ENCODE data around the gene ANKH.

Gene ANKH

GRCh38 chr5:14741801-14742440 lies 129.7 kb downstream of the ANKH start (continued):
- TF ChIP-seq, protein P1, sequence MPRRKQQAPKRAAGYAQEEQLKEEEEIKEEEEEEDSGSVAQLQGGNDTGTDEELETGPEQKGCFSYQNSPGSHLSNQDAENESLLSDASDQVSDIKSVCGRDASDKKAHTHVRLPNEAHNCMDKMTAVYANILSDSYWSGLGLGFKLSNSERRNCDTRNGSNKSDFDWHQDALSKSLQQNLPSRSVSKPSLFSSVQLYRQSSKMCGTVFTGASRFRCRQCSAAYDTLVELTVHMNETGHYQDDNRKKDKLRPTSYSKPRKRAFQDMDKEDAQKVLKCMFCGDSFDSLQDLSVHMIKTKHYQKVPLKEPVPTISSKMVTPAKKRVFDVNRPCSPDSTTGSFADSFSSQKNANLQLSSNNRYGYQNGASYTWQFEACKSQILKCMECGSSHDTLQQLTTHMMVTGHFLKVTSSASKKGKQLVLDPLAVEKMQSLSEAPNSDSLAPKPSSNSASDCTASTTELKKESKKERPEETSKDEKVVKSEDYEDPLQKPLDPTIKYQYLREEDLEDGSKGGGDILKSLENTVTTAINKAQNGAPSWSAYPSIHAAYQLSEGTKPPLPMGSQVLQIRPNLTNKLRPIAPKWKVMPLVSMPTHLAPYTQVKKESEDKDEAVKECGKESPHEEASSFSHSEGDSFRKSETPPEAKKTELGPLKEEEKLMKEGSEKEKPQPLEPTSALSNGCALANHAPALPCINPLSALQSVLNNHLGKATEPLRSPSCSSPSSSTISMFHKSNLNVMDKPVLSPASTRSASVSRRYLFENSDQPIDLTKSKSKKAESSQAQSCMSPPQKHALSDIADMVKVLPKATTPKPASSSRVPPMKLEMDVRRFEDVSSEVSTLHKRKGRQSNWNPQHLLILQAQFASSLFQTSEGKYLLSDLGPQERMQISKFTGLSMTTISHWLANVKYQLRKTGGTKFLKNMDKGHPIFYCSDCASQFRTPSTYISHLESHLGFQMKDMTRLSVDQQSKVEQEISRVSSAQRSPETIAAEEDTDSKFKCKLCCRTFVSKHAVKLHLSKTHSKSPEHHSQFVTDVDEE (CRISPR knock-in tag; IDR thresholded peaks at IDR 0.05), result no peak
- TF ChIP-seq TOX (CRISPR knock-in tag; IDR thresholded peaks at IDR 0.05; ENCODE audit: borderline replicate concordance) (no peak), PPARA (CRISPR knock-in tag; IDR thresholded peaks at IDR 0.05; ENCODE audit: borderline replicate concordance) (no peak), ZNF70 (CRISPR knock-in tag; IDR thresholded peaks at IDR 0.05) (no peak), OSR1 (CRISPR knock-in tag; IDR thresholded peaks at IDR 0.05) (no peak)

DNA sequence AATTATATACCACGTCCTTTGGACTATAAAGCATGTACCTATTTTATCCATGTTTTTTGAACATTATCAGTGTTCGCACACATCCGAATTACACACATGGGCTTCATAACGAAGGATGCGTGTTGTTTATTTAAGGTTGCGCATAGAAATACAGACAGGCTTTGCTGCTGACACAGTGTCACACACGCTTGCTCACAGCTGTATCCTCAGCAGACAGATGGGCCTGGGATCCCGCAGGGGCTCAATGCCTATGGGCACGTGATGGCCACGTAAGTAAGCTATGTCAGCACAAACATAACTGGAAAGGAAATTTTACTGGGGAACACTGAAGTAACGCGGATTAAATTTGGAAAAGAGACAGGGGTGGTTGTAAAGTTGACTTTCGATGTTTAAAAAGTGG lies 130.4 kb downstream of the ANKH start:
- ATAC-seq, result no peak
- TF ChIP-seq ZC3H10 (CRISPR knock-in tag; IDR thresholded peaks at IDR 0.05), result no peak
- no peak for TF ChIP-seq ZFP3 (CRISPR knock-in tag; IDR thresholded peaks at IDR 0.05)
- no peak for TF ChIP-seq TOX (CRISPR knock-in tag; IDR thresholded peaks at IDR 0.05; ENCODE audit: borderline replicate concordance)
- no peak for TF ChIP-seq OSR1 (CRISPR knock-in tag; IDR thresholded peaks at IDR 0.05)
- TF ChIP-seq ZNF8 (CRISPR knock-in tag; IDR thresholded peaks at IDR 0.05), result no peak
- TF ChIP-seq RARB (CRISPR knock-in tag; IDR thresholded peaks at IDR 0.05), result no peak
- TF ChIP-seq, protein P1 (CRISPR knock-in tag; IDR thresholded peaks at IDR 0.05), result no peak
- TF ChIP-seq SNAI2 (CRISPR knock-in tag; IDR thresholded peaks at IDR 0.05), result no peak
- TF ChIP-seq POU6F1 (CRISPR knock-in tag; IDR thresholded peaks at IDR 0.05; ENCODE audit: borderline replicate concordance, low read depth), result no peak
- TF ChIP-seq PATZ1 (CRISPR knock-in tag; IDR thresholded peaks at IDR 0.05; ENCODE audit: borderline replicate concordance), result no peak
- TF ChIP-seq PPARA (CRISPR knock-in tag; IDR thresholded peaks at IDR 0.05; ENCODE audit: borderline replicate concordance), result no peak
- TF ChIP-seq ZNF565 (CRISPR knock-in tag; conservative IDR thresholded peaks at IDR 0.05; ENCODE audit: low read depth), result no peak
- TF ChIP-seq CSDC2 (CRISPR knock-in tag; IDR thresholded peaks at IDR 0.05), result no peak
- TF ChIP-seq ISL1 (CRISPR knock-in tag; IDR thresholded peaks at IDR 0.05), result no peak
- no peak for TF ChIP-seq GLIS3 (CRISPR knock-in tag; IDR thresholded peaks at IDR 0.05)
- TF ChIP-seq ZNF70 (CRISPR knock-in tag; IDR thresholded peaks at IDR 0.05), result no peak

DNA sequence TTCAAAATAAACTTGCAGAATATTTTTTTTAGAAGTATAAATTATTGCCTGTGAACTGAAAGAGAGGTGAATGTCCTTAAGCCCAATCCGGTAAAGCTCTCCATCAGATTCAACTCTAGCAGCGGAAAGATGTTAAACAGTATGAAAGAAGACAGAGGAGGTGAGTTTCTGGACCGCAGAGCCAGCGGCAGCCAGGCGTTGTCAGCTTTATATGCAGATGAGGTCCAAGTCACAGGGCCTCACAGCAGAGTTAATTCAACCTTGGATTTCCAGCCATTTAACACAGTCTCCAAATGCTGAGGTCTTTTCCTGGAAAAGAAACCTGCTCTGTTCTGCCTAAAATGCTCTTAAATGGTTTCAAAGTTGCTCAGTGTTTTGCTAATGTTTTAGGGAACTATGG lies 131.6 kb downstream of the ANKH start:
- no peak for ATAC-seq
- TF ChIP-seq TCF4 (CRISPR knock-in tag; IDR thresholded peaks at IDR 0.05; ENCODE audit: borderline replicate concordance), result no peak
- TF ChIP-seq ZC3H10 (CRISPR knock-in tag; IDR thresholded peaks at IDR 0.05), result no peak
- no peak for TF ChIP-seq ESRRG (CRISPR knock-in tag; IDR thresholded peaks at IDR 0.05)
- TF ChIP-seq TOX (CRISPR knock-in tag; IDR thresholded peaks at IDR 0.05; ENCODE audit: borderline replicate concordance), result no peak

DNA sequence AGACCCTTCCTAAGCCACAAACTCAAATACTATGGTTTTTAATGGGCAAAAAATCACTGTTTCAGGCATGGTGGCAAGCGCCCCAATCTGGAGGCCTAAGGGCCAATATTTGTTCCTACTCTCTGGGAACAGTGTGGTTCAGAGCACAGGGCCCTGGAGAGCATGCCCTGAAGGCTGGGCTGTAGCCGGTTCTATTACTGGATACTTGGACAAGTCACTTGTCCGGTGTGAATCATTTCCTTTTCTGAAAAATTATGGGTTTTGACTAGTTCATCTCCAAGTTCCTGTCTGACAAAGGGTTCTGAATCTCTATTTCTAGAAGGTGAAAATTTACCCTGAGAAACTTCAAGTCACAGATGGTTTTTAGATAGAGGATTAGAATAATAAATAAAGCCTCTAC lies 132.0 kb downstream of the ANKH start:
- TF ChIP-seq OSR1 (CRISPR knock-in tag; IDR thresholded peaks at IDR 0.05), result no peak
- TF ChIP-seq GLIS3 (CRISPR knock-in tag; IDR thresholded peaks at IDR 0.05), result no peak
- no peak for TF ChIP-seq ZFP30 (CRISPR knock-in tag; IDR thresholded peaks at IDR 0.05)
- TF ChIP-seq ZNF8 (CRISPR knock-in tag; IDR thresholded peaks at IDR 0.05), result no peak
- TF ChIP-seq TOX (CRISPR knock-in tag; IDR thresholded peaks at IDR 0.05; ENCODE audit: borderline replicate concordance), result no peak
- no peak for TF ChIP-seq PATZ1 (CRISPR knock-in tag; IDR thresholded peaks at IDR 0.05; ENCODE audit: borderline replicate concordance)
- no peak for TF ChIP-seq SNAI2 (CRISPR knock-in tag; IDR thresholded peaks at IDR 0.05)
- no peak for TF ChIP-seq ISL1 (CRISPR knock-in tag; IDR thresholded peaks at IDR 0.05)
- peak; percentile 78 for ATAC-seq

Data from SK-N-SH treated with all-trans-retinoic acid at 6 μM for 48 hours (cell line).